ENCODE data around the gene MPPED1.

DNA sequence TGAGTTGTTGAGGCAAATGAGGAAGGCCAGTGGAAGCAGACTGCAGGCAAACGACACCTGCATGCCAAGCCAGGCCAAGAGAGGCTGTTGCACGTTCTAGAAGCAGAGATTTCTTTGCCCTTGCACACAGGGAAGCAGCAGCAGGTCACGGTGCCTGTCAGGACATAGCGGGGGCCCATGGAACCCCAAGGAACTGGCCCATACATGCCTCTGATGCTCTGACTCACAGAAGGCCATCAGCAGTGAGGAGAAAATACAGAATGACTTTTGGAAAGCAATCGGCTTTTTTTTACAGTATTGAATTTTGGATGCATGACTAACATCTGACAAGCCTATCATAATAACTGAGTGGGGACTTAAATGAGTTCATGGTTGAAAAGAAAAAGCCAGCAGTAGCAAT is 123.9 kb downstream of the MPPED1 start:
- TF ChIP-seq, protein P1, sequence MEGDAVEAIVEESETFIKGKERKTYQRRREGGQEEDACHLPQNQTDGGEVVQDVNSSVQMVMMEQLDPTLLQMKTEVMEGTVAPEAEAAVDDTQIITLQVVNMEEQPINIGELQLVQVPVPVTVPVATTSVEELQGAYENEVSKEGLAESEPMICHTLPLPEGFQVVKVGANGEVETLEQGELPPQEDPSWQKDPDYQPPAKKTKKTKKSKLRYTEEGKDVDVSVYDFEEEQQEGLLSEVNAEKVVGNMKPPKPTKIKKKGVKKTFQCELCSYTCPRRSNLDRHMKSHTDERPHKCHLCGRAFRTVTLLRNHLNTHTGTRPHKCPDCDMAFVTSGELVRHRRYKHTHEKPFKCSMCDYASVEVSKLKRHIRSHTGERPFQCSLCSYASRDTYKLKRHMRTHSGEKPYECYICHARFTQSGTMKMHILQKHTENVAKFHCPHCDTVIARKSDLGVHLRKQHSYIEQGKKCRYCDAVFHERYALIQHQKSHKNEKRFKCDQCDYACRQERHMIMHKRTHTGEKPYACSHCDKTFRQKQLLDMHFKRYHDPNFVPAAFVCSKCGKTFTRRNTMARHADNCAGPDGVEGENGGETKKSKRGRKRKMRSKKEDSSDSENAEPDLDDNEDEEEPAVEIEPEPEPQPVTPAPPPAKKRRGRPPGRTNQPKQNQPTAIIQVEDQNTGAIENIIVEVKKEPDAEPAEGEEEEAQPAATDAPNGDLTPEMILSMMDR (conservative IDR thresholded peaks at IDR 0.05 in 1 of 2, IDR thresholded peaks at IDR 0.05 in 1 of 2; ENCODE audit: extremely low read depth in 1 of 2, insufficient read depth in 1 of 2, low read depth in 1 of 2, low read length in 2 of 2): no peak
- TF ChIP-seq EZH2 (IDR thresholded peaks at IDR 0.05; ENCODE audit: borderline replicate concordance, low read length): no peak

Measured in mammary epithelial cell (primary cell).